Liver (tissue), 9 donors: ENCODE measurements around the gene PITRM1. TPM values are rescaled to one million over a fixed set of nuclear protein-coding genes. Genes with fewer than 3 reads are reported as not detected.

ENCODE experiments used
- DNase-seq: peaks from one replicate; pipeline ENCODE4 v3.0.0-alpha.2; 2017; ENCODE audit warnings: low spot score
- H3K27ac ChIP-seq, 2 donors: one replicate each; pipeline ENCODE4 v1.7.0; 2013; ENCODE audit warnings: inconsistent platforms in 2 of 2, low read length in 2 of 2, control low read depth in 1 of 2, low read depth in 1 of 2, mild to moderate bottlenecking in 1 of 2
- H3K27me3 ChIP-seq, 4 donors: one replicate each; pipeline versions ENCODE4 v1.6.1 to v1.7.0; 2013; ENCODE audit warnings: low read length in 3 of 4, inconsistent platforms in 1 of 4, mild to moderate bottlenecking in 1 of 4, moderate library complexity in 1 of 4; ENCODE audit not compliant: control insufficient read depth in 4 of 4, insufficient read depth in 4 of 4
- H3K36me3 ChIP-seq, 4 donors: one replicate each; pipeline versions ENCODE4 v1.6.1 to v1.7.0; 2013; ENCODE audit warnings: low read length in 3 of 4, mild to moderate bottlenecking in 3 of 4, low read depth in 1 of 4, moderate library complexity in 1 of 4; ENCODE audit not compliant: control insufficient read depth in 4 of 4, insufficient read depth in 3 of 4
- H3K4me1 ChIP-seq, 4 donors: one replicate each; pipeline versions ENCODE4 v1.6.1 to v1.7.0; 2013; ENCODE audit warnings: low read length in 3 of 4, mild to moderate bottlenecking in 3 of 4, moderate library complexity in 1 of 4; ENCODE audit not compliant: control insufficient read depth in 4 of 4, insufficient read depth in 4 of 4
- H3K4me3 ChIP-seq, 3 donors: one replicate each; pipeline versions ENCODE4 v1.6.1 to v1.7.0; 2013; ENCODE audit warnings: low read length in 3 of 3, control low read depth in 1 of 3, low read depth in 1 of 3, mild to moderate bottlenecking in 1 of 3
- H3K9ac ChIP-seq, 2 donors: one replicate each; pipeline ENCODE4 v1.7.0; 2013; ENCODE audit warnings: low read length in 2 of 2, mild to moderate bottlenecking in 2 of 2, moderate library complexity in 2 of 2, control low read depth in 1 of 2, low read depth in 1 of 2
- H3K9me3 ChIP-seq, 4 donors: one replicate each; pipeline versions ENCODE4 v1.6.1 to v1.7.0; 2013; ENCODE audit warnings: low read length in 3 of 4; ENCODE audit not compliant: control insufficient read depth in 4 of 4
- FOXA1 ChIP-seq: IDR thresholded peaks from 2 replicates; pipeline ENCODE4 v1.6.1; 2016; ENCODE audit warnings: antibody characterized with exemption
- FOXA2 ChIP-seq: IDR thresholded peaks from 2 replicates; pipeline ENCODE4 v1.6.1; 2016; ENCODE audit warnings: antibody characterized with exemption
- GABPA ChIP-seq, 2 donors: IDR thresholded peaks in 1 of 2; conservative IDR thresholded peaks in 1 of 2; 2 replicates each; pipeline ENCODE4 v1.6.1; 2016; ENCODE audit warnings: antibody characterized with exemption in 2 of 2, mild to moderate bottlenecking in 1 of 2, moderate library complexity in 1 of 2
- HNF4A ChIP-seq, 2 donors: conservative IDR thresholded peaks; 2 replicates each; pipeline ENCODE4 v1.6.1; 2016; ENCODE audit warnings: antibody characterized with exemption in 2 of 2, mild to moderate bottlenecking in 2 of 2
- HNF4G ChIP-seq: IDR thresholded peaks from 2 replicates; pipeline ENCODE4 v1.6.1; 2016; ENCODE audit warnings: antibody characterized with exemption
- JUND ChIP-seq, 2 donors: IDR thresholded peaks; 2 replicates each; pipeline ENCODE4 v1.6.1; 2016; ENCODE audit warnings: antibody characterized with exemption in 2 of 2
- NR2F2 ChIP-seq: IDR thresholded peaks from 2 replicates; pipeline ENCODE4 v1.6.1; 2016; ENCODE audit warnings: antibody characterized with exemption
- SP1 ChIP-seq: IDR thresholded peaks from 2 replicates; pipeline ENCODE4 v1.6.1; 2018; ENCODE audit warnings: antibody characterized with exemption, mild to moderate bottlenecking
- TAF1 ChIP-seq: conservative IDR thresholded peaks from 2 replicates; pipeline ENCODE4 v1.6.1; 2016; ENCODE audit warnings: antibody characterized with exemption, mild to moderate bottlenecking
- WGBS: extraction: QIAGEN DNeasy Blood & Tissue Kit; methylation state at CpG from one replicate; pipeline ENCODE4 v1.1.7; 2013; 5-methylcytosine and 5-hydroxymethylcytosine counted together
- polyA plus RNA-seq, 2 donors: library from polyadenylated mRNA; stranded (reverse) in 1 of 2; unstranded in 1 of 2; fragments of 200-250 nt in 1 of 2; fragments of >200 nt in 1 of 2; fragmentation: Nextera tagmentation in 1 of 2; extraction: Ambion mirVana in 1 of 2; gene quantifications; one replicate each; pipeline versions ENCODE4 v1.2.1 to v1.2.3, GENCODE V29; 2013 to 2015
- total RNA-seq, 2 donors: library from RNA; depleted of rRNA; stranded (reverse); fragments of >200 nt; gene quantifications; one replicate each; pipeline ENCODE4 v1.2.3, GENCODE V29; 2014
- TF ChIP-seq, protein P1 (sequence below): fragments of 150-350 bp; IDR thresholded peaks from 2 replicates; pipeline ENCODE4 v1.5.1; 2017; ENCODE audit warnings: improper control_type of control experiment, low read depth, low read length; ENCODE audit not compliant: missing input control
- TF ChIP-seq, protein P2 (sequence below): IDR thresholded peaks from 2 replicates; pipeline ENCODE4 v1.6.1; 2016; ENCODE audit warnings: antibody characterized with exemption, mild to moderate bottlenecking
- TF ChIP-seq, protein P3 (sequence below): IDR thresholded peaks from 2 replicates; pipeline ENCODE4 v1.6.1; 2016; ENCODE audit warnings: antibody characterized with exemption
- donor health status: healthy.
- donor health status: healthy.
- donor health status: healthy.
- donor health status: healthy.
- donor health status: healthy.

PITRM1 gene
- total and polyA plus RNA-seq, 4 donors, result 21.1 to 43.1 (median 27.7) TPM

DNA sequence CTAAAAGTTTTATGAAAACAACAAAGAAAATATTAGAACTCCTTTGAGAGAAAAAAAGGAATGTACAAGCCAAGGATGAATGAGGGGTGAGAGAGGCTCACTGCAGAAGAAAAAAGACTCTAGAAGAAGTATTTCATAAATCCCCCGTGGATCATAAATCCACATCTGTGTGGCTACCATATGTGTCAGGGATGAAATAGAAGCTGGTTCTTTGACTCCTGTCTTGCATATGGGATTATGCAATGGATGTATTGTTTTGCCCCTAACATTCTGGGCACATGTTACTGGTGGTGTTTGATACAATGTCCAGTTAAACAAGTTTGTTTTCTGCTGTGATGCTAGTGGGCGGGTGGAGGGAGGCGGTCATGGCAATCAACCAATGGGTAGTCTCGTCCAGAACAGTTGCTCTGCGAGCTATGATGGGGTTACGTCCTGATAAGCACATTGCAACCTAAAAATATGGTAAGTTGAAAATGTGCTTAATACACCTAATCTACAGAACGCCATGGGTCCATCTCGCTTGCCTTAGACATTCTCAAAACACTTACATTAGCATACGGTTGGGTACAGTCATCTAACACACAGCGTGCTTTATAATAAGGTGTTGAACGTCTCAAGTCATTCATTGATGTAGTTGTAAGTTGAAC is 34.1 kb upstream of the PITRM1 start:
- Histone ChIP-seq H3K9me3 (no peaks in the 10 kb centered on the region), H3K4me1 (no peaks in the 10 kb centered on the region), H3K4me3 (no peak overlapping the region), H3K9ac (no peak overlapping the region), H3K27ac (no peak overlapping the region), H3K27me3 (peaks cover 0 to 13% (median 1%) of the 10 kb centered on the region in 4 donors), H3K36me3 (no peaks in the 10 kb centered on the region)
- TF ChIP-seq NR2F2 (no peak), TAF1 (no peak), FOXA2 (no peak)
- no peak for DNase-seq
- 87% methylated on average over 11 of the region's 11 CpGs for whole genome bisulfite sequencing

DNA sequence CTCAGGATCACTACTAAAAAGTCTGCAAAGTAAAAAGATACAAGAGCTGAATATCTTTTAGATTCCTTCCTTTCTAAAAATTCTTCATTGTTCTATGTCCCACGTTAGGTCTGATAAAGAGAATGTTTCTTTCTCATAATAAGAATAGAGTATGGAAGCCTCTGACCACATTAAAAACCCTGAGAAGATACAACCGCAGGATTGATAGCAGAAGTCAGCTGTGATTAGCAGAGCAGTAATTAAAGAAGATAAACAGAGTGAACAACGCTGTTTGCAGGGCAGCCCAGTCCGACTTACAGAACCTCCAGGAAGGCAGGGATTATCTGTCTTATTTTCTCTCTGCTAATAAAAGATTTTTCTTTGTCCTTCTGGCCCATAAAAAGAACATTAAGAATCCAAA is 31.4 kb upstream of the PITRM1 start:
- Histone ChIP-seq H3K9ac (no peak overlapping the region), H3K27me3 (peaks cover 0 to 13% (median 1%) of the 10 kb centered on the region in 4 donors), H3K4me1 (no peaks in the 10 kb centered on the region), H3K4me3 (no peak overlapping the region), H3K27ac (no peak overlapping the region), H3K9me3 (no peaks in the 10 kb centered on the region), H3K36me3 (no peaks in the 10 kb centered on the region)
- no peak for DNase-seq
- 60% methylated on average over 4 of the region's 4 CpGs for WGBS
- TF ChIP-seq GABPA (IDR thresholded peaks at IDR 0.05 in 1 of 2, conservative IDR thresholded peaks at IDR 0.05 in 1 of 2) (no peak), HNF4A (conservative IDR thresholded peaks at IDR 0.05) (no peak), SP1 (no peak), FOXA1 (no peak), HNF4G (no peak), JUND (IDR thresholded peaks at IDR 0.05) (no peak), TAF1 (no peak)
- TF ChIP-seq, protein P1, sequence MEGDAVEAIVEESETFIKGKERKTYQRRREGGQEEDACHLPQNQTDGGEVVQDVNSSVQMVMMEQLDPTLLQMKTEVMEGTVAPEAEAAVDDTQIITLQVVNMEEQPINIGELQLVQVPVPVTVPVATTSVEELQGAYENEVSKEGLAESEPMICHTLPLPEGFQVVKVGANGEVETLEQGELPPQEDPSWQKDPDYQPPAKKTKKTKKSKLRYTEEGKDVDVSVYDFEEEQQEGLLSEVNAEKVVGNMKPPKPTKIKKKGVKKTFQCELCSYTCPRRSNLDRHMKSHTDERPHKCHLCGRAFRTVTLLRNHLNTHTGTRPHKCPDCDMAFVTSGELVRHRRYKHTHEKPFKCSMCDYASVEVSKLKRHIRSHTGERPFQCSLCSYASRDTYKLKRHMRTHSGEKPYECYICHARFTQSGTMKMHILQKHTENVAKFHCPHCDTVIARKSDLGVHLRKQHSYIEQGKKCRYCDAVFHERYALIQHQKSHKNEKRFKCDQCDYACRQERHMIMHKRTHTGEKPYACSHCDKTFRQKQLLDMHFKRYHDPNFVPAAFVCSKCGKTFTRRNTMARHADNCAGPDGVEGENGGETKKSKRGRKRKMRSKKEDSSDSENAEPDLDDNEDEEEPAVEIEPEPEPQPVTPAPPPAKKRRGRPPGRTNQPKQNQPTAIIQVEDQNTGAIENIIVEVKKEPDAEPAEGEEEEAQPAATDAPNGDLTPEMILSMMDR, result no peak
- TF ChIP-seq, protein P2, sequence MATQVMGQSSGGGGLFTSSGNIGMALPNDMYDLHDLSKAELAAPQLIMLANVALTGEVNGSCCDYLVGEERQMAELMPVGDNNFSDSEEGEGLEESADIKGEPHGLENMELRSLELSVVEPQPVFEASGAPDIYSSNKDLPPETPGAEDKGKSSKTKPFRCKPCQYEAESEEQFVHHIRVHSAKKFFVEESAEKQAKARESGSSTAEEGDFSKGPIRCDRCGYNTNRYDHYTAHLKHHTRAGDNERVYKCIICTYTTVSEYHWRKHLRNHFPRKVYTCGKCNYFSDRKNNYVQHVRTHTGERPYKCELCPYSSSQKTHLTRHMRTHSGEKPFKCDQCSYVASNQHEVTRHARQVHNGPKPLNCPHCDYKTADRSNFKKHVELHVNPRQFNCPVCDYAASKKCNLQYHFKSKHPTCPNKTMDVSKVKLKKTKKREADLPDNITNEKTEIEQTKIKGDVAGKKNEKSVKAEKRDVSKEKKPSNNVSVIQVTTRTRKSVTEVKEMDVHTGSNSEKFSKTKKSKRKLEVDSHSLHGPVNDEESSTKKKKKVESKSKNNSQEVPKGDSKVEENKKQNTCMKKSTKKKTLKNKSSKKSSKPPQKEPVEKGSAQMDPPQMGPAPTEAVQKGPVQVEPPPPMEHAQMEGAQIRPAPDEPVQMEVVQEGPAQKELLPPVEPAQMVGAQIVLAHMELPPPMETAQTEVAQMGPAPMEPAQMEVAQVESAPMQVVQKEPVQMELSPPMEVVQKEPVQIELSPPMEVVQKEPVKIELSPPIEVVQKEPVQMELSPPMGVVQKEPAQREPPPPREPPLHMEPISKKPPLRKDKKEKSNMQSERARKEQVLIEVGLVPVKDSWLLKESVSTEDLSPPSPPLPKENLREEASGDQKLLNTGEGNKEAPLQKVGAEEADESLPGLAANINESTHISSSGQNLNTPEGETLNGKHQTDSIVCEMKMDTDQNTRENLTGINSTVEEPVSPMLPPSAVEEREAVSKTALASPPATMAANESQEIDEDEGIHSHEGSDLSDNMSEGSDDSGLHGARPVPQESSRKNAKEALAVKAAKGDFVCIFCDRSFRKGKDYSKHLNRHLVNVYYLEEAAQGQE, result no peak
- TF ChIP-seq, protein P3, sequence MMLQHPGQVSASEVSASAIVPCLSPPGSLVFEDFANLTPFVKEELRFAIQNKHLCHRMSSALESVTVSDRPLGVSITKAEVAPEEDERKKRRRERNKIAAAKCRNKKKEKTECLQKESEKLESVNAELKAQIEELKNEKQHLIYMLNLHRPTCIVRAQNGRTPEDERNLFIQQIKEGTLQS, result no peak
